ENCODE measurements around the gene IL22RA2. TPM values are rescaled to one million over a fixed set of nuclear protein-coding genes. Genes with fewer than 3 reads are reported as not detected.

Gene IL22RA2
- total RNA-seq, 1 experiment from 2014 or later: not detected

- Histone ChIP-seq H3K9me3 (ENCODE audit: low read depth, low read length, poor library complexity, severe bottlenecking) (peaks cover 20% of the 10 kb centered on the region), H3K4me1 (ENCODE audit: insufficient read depth, low read length, poor library complexity, severe bottlenecking) (no peaks in the 10 kb centered on the region), H3K36me3 (ENCODE audit: insufficient read depth, low read length, poor library complexity, severe bottlenecking) (no peaks in the 10 kb centered on the region), H3K27me3 (replicated peaks; ENCODE audit: insufficient read depth, low read depth, low read length, poor library complexity) (no peaks in the 10 kb centered on the region), H3K4me3 (ENCODE audit: low read depth, low read length, poor library complexity, severe bottlenecking) (no peak overlapping the region), H3K27ac (ENCODE audit: low read depth, low read length, poor library complexity, severe bottlenecking) (no peak overlapping the region)
- intact Hi-C loops (cut with micrococcal nuclease; ENCODE audit: unreplicated experiment): no loop called here
- ChIA-PET CTCF (no interaction called here), POLR2A (ENCODE audit: low non-redundant PET) (no interaction called here)
- BruUV-seq (replicated peaks): no TSS peak
- DNase-seq (ENCODE audit: low spot score): no peak
- TF ChIP-seq EZH2 (IDR thresholded peaks at IDR 0.05; ENCODE audit: borderline replicate concordance, low read depth, low read length, poor library complexity, severe bottlenecking) (no peak), CTCF (conservative IDR thresholded peaks at IDR 0.05; ENCODE audit: low read depth, low read length) (no peak)
Observed at GRCh38 chr6:137192821-137193220, 19.4 kb upstream of the IL22RA2 start.

DNA sequence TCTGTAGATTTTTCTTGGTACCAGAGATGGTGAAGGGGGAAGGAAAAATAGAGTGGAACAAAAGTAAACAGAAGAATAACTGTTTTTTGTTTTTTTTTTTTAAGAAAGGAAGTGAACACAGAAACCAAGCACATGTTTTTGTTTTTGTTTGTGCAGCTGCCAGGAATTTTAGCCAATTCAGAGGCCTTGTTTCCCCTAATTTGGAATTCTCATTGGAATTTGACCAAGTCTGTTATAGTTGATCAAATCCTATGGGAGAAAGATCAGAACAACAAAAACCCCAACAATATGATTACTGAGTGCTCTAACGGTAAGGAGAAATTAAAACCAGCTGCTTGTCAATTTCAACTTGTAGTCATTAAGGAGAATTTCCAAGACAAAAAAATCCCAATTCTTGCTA is 18.2 kb upstream of the IL22RA2 start:
- CTCF ChIA-PET: no interaction called here
- peaks cover 26% of the 10 kb centered on the region for H3K9me3 ChIP-seq (ENCODE audit: low read depth, low read length, poor library complexity, severe bottlenecking)
- no peaks in the 10 kb centered on the region for H3K4me1 ChIP-seq (ENCODE audit: insufficient read depth, low read length, poor library complexity, severe bottlenecking)
- no peaks in the 10 kb centered on the region for H3K36me3 ChIP-seq (ENCODE audit: insufficient read depth, low read length, poor library complexity, severe bottlenecking)
- H3K27me3 ChIP-seq (replicated peaks; ENCODE audit: insufficient read depth, low read depth, low read length, poor library complexity): no peaks in the 10 kb centered on the region
- H3K27ac ChIP-seq (ENCODE audit: low read depth, low read length, poor library complexity, severe bottlenecking): no peak overlapping the region
- no peak for TF ChIP-seq CTCF (conservative IDR thresholded peaks at IDR 0.05; ENCODE audit: low read depth, low read length)
- no peak for TF ChIP-seq EZH2 (IDR thresholded peaks at IDR 0.05; ENCODE audit: borderline replicate concordance, low read depth, low read length, poor library complexity, severe bottlenecking)
- intact Hi-C loops (cut with micrococcal nuclease; ENCODE audit: unreplicated experiment): no loop called here
- no peak overlapping the region for H3K4me3 ChIP-seq (ENCODE audit: low read depth, low read length, poor library complexity, severe bottlenecking)
- POLR2A ChIA-PET (ENCODE audit: low non-redundant PET): no interaction called here
- no TSS peak for BruUV-seq (replicated peaks)
- no peak for DNase-seq (ENCODE audit: low spot score)

GRCh38 chr6:137191236-137191635 is 17.8 kb upstream of the IL22RA2 start:
- Histone ChIP-seq H3K27me3 (replicated peaks; ENCODE audit: insufficient read depth, low read depth, low read length, poor library complexity) (no peaks in the 10 kb centered on the region), H3K9me3 (ENCODE audit: low read depth, low read length, poor library complexity, severe bottlenecking) (peaks cover 26% of the 10 kb centered on the region), H3K4me1 (ENCODE audit: insufficient read depth, low read length, poor library complexity, severe bottlenecking) (no peaks in the 10 kb centered on the region), H3K27ac (ENCODE audit: low read depth, low read length, poor library complexity, severe bottlenecking) (no peak overlapping the region), H3K4me3 (ENCODE audit: low read depth, low read length, poor library complexity, severe bottlenecking) (no peak overlapping the region), H3K36me3 (ENCODE audit: insufficient read depth, low read length, poor library complexity, severe bottlenecking) (no peaks in the 10 kb centered on the region)
- no TSS peak for BruUV-seq (replicated peaks)
- TF ChIP-seq EZH2 (IDR thresholded peaks at IDR 0.05; ENCODE audit: borderline replicate concordance, low read depth, low read length, poor library complexity, severe bottlenecking) (no peak), CTCF (conservative IDR thresholded peaks at IDR 0.05; ENCODE audit: low read depth, low read length) (no peak)
- DNase-seq (ENCODE audit: low spot score): no peak
- ChIA-PET CTCF (no interaction called here), POLR2A (ENCODE audit: low non-redundant PET) (no interaction called here)
- intact Hi-C loops (cut with micrococcal nuclease; ENCODE audit: unreplicated experiment): no loop called here
